ENCODE results near the gene ADAM19. TPM values are rescaled to one million over a fixed set of nuclear protein-coding genes. Genes with fewer than 3 reads are reported as not detected.
A peak's percentile ranks its signal among the peaks of the same experiment; 100 is the strongest.

ADAM19 gene
- polyA plus RNA-seq, 1 of the 3 experiments (the other 2 are of a cell fraction): 46.9 TPM

GRCh38 chr5:157520911-157521703, 54.5 kb downstream of the ADAM19 start:
- Histone ChIP-seq H3K27ac (ENCODE audit: low read depth in 2 of 2, low read length in 1 of 2) (peak overlapping the region in 1 of 2 experiments; percentile 38; a peak in 1 of 4 replicates), H3F3A (replicated peaks; ENCODE audit: insufficient read depth) (peaks cover 45% of the 10 kb centered on the region), H3K9me3 (no peaks in the 10 kb centered on the region), H3K79me2 (ENCODE audit: insufficient read depth) (peaks cover 74% of the 10 kb centered on the region; the same call in 1 of the 2 replicates), H3K4me1 (ENCODE audit: control insufficient read depth in 1 of 2, insufficient read depth in 2 of 2, low read depth in 1 of 2, low read length in 1 of 2) (peaks cover 15 to 22% of the 10 kb centered on the region in 2 experiments; a peak in 3 of 4 replicates), H4K20me1 (ENCODE audit: insufficient read depth) (no peaks in the 10 kb centered on the region; the same call in 1 of the 2 replicates), H2AFZ (ENCODE audit: low read depth) (no peak overlapping the region), H3K36me3 (replicated peaks in 1 of 2; ENCODE audit: control insufficient read depth in 1 of 2, insufficient read depth in 2 of 2, low read length in 1 of 2) (peaks cover 6 to 54% of the 10 kb centered on the region in 2 experiments), H3K4me3 (ENCODE audit: low read depth in 2 of 2, low read length in 1 of 2) (no peak overlapping the region), H3K9me2 (no peaks in the 10 kb centered on the region), H3K9ac (no peak overlapping the region), H3K4me2 (no peak overlapping the region), H3K27me3 (ENCODE audit: insufficient read depth) (no peaks in the 10 kb centered on the region)
- CTCF ChIA-PET: no interaction called here
- POLR2A ChIA-PET: no interaction called here
- DNase-seq: no peak
- WGBS (ENCODE audit: low lambda C conversion rate): 84% methylated on average over 9 of the region's 9 CpGs
- no peak for TF ChIP-seq NRF1 (IDR thresholded peaks at IDR 0.05; ENCODE audit: low read depth, low read length)
- TF ChIP-seq FOXM1 (IDR thresholded peaks at IDR 0.05; ENCODE audit: low read depth): no peak
- no peak for TF ChIP-seq TCF12 (IDR thresholded peaks at IDR 0.05)
- no peak for TF ChIP-seq EP300 (IDR thresholded peaks at IDR 0.05; ENCODE audit: borderline replicate concordance in 1 of 2, low read depth in 1 of 2, low read length in 1 of 2)
- no peak for TF ChIP-seq GATA2 (CRISPR knock-in tag; IDR thresholded peaks at IDR 0.05)
- TF ChIP-seq MXI1 (IDR thresholded peaks at IDR 0.05; ENCODE audit: low read depth, low read length): no peak
- TF ChIP-seq TEAD4 (IDR thresholded peaks at IDR 0.05; ENCODE audit: borderline replicate concordance, insufficient read depth): no peak
- TF ChIP-seq RFX5 (IDR thresholded peaks at IDR 0.05; ENCODE audit: low read length): no peak
- no peak for TF ChIP-seq IRF3 (IDR thresholded peaks at IDR 0.05; ENCODE audit: low read depth, low read length)
- TF ChIP-seq SMC3 (IDR thresholded peaks at IDR 0.05; ENCODE audit: low read depth, low read length): no peak
- TF ChIP-seq REST (IDR thresholded peaks at IDR 0.05; ENCODE audit: low read depth, low read length): no peak
- no peak for TF ChIP-seq RXRA (IDR thresholded peaks at IDR 0.05; ENCODE audit: borderline replicate concordance, low read depth)
- TF ChIP-seq CTCF (IDR thresholded peaks at IDR 0.05): no peak
- no peak for TF ChIP-seq FOXJ3 (CRISPR knock-in tag; IDR thresholded peaks at IDR 0.05)
- no peak for TF ChIP-seq MEF2A (IDR thresholded peaks at IDR 0.05; ENCODE audit: borderline replicate concordance, low read depth)
- no peak for TF ChIP-seq NFIC (IDR thresholded peaks at IDR 0.05; ENCODE audit: borderline replicate concordance)

Data from SK-N-SH (cell line).